ENCODE measurements around the gene FAM20A. TPM values are rescaled to one million over a fixed set of nuclear protein-coding genes. Genes with fewer than 3 reads are reported as not detected.

Gene FAM20A
- polyA plus RNA-seq, 3 donors, result 0.91 to 1.6 TPM; not detected in 1

DNA sequence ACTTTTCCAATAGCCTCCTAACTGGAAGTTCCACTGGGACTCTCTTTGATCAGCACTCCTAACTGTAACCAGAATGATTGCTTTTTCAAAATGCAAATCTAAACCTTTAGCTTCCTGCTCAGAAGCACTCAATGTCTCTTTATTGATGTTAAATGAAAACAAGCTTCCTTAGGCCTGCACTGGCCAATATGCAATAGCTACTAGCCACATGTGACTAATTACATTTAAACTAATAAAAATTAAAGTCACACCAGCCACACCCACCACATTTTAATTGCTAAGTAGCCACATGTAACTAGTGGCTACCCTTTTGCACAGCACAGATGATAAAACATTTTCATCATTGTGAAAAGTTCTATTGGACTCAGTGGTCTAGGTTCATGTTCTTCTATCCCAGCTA lies 31.8 kb downstream of the FAM20A start:
- Mint-ChIP-seq H3K9me3 (peaks cover 0 to 3% (median 0%) of the 10 kb centered on the region in 7 donors), H3K27ac (peak overlapping the region in 1 of 7 donors; percentile 7), H3K4me3 (no peak overlapping the region), H3K27me3 (ENCODE audit: low read depth in 3 of 3) (peaks cover 3 to 6% (median 5%) of the 10 kb centered on the region in 3 donors), H3K36me3 (peaks cover 0 to 4% of the 10 kb centered on the region in 2 donors), H3K4me1 (peaks cover 28% of the 10 kb centered on the region)
- H2AFZ ChIP-seq (ENCODE audit: insufficient read depth, low read depth, low read length, poor library complexity, severe bottlenecking), result no peak overlapping the region
- H3K79me2 ChIP-seq (ENCODE audit: insufficient read depth, low read length), result no peaks in the 10 kb centered on the region
- no peak overlapping the region for H3K4me3 ChIP-seq (replicated peaks in 1 of 3; ENCODE audit: low read depth in 2 of 3, low read length in 3 of 3)
- H3K27me3 ChIP-seq (ENCODE audit: control insufficient read depth in 2 of 2, insufficient read depth in 2 of 2, low read length in 2 of 2), result no peaks in the 10 kb centered on the region
- H3K27ac ChIP-seq (ENCODE audit: low read depth in 1 of 2, low read length in 2 of 2), result no peak overlapping the region
- H4K20me1 ChIP-seq (ENCODE audit: insufficient read depth, low read length), result no peaks in the 10 kb centered on the region
- no peaks in the 10 kb centered on the region for H3K36me3 ChIP-seq (replicated peaks in 1 of 2; ENCODE audit: control insufficient read depth in 1 of 2, insufficient read depth in 2 of 2, low read length in 2 of 2)
- no peak overlapping the region for H3K9ac ChIP-seq (ENCODE audit: insufficient read depth, low read length, poor library complexity, severe bottlenecking)
- H3K9me3 ChIP-seq (replicated peaks in 1 of 2; ENCODE audit: control insufficient read depth in 1 of 2, insufficient read depth in 1 of 2, low read length in 2 of 2), result no peaks in the 10 kb centered on the region
- no peak for DNase-seq
- peaks cover 8 to 14% of the 10 kb centered on the region in 2 donors for H3K4me1 ChIP-seq (ENCODE audit: control insufficient read depth in 1 of 2, insufficient read depth in 2 of 2, low read length in 2 of 2)
- intact Hi-C loops (cut with micrococcal nuclease), result loop anchor here (5.0 to 10.0 kb wide), 2 partner anchors 33 to 45 kb away; partner anchors contain the start of gene FAM20A (in 1 of the 2)
- no peak overlapping the region for H3K4me2 ChIP-seq (replicated peaks; ENCODE audit: extremely low read depth, low read length, poor library complexity, severe bottlenecking)
- TF ChIP-seq, protein P1, sequence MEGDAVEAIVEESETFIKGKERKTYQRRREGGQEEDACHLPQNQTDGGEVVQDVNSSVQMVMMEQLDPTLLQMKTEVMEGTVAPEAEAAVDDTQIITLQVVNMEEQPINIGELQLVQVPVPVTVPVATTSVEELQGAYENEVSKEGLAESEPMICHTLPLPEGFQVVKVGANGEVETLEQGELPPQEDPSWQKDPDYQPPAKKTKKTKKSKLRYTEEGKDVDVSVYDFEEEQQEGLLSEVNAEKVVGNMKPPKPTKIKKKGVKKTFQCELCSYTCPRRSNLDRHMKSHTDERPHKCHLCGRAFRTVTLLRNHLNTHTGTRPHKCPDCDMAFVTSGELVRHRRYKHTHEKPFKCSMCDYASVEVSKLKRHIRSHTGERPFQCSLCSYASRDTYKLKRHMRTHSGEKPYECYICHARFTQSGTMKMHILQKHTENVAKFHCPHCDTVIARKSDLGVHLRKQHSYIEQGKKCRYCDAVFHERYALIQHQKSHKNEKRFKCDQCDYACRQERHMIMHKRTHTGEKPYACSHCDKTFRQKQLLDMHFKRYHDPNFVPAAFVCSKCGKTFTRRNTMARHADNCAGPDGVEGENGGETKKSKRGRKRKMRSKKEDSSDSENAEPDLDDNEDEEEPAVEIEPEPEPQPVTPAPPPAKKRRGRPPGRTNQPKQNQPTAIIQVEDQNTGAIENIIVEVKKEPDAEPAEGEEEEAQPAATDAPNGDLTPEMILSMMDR (IDR thresholded peaks at IDR 0.05), result no peak

DNA sequence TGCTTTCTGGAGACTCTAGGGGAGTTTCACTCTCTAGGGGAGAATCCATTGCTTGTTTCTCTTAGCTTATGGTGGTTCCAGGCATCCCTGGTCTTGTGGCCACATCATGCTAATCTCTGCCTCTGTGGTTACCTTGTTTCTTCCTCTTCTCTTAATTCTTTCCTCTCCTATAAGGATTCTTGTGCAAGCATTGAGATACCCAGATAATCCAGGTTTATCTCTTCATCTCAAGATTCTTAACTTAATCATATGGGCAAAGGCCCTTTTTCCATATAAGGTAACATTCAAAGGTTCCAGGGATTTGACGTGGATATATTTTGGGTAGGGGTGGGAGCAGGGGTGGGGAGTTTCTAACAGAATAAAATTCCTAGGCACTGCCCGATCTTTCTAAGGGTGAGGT lies 32.6 kb downstream of the FAM20A start:
- Mint-ChIP-seq H3K27me3 (ENCODE audit: low read depth in 3 of 3) (peaks cover 5 to 6% (median 6%) of the 10 kb centered on the region in 3 donors), H3K27ac (no peak overlapping the region)
- no peaks in the 10 kb centered on the region for H3K27me3 ChIP-seq (ENCODE audit: control insufficient read depth in 2 of 2, insufficient read depth in 2 of 2, low read length in 2 of 2)

More for the DNA sequence above, 32.6 kb downstream of the FAM20A start:
- TF ChIP-seq, protein P1 (IDR thresholded peaks at IDR 0.05), result no peak
- Histone ChIP-seq H4K20me1 (ENCODE audit: insufficient read depth, low read length) (no peaks in the 10 kb centered on the region), H3K36me3 (replicated peaks in 1 of 2; ENCODE audit: control insufficient read depth in 1 of 2, insufficient read depth in 2 of 2, low read length in 2 of 2) (no peaks in the 10 kb centered on the region), H3K27ac (ENCODE audit: low read depth in 1 of 2, low read length in 2 of 2) (no peak overlapping the region), H3K4me3 (replicated peaks in 1 of 3; ENCODE audit: low read depth in 2 of 3, low read length in 3 of 3) (no peak overlapping the region), H3K4me1 (ENCODE audit: control insufficient read depth in 1 of 2, insufficient read depth in 2 of 2, low read length in 2 of 2) (peaks cover 8 to 14% of the 10 kb centered on the region in 2 donors), H2AFZ (ENCODE audit: insufficient read depth, low read depth, low read length, poor library complexity, severe bottlenecking) (no peak overlapping the region), H3K9ac (ENCODE audit: insufficient read depth, low read length, poor library complexity, severe bottlenecking) (no peak overlapping the region), H3K4me2 (replicated peaks; ENCODE audit: extremely low read depth, low read length, poor library complexity, severe bottlenecking) (no peak overlapping the region), H3K79me2 (ENCODE audit: insufficient read depth, low read length) (no peaks in the 10 kb centered on the region), H3K9me3 (replicated peaks in 1 of 2; ENCODE audit: control insufficient read depth in 1 of 2, insufficient read depth in 1 of 2, low read length in 2 of 2) (no peaks in the 10 kb centered on the region)
- intact Hi-C loops (cut with micrococcal nuclease), result loop anchor here (5.0 to 10.0 kb wide), 2 partner anchors 34 to 46 kb away; partner anchors contain the start of gene FAM20A (in 1 of the 2)
- WGBS (ENCODE audit: insufficient coverage), result no CpG with 5 or more reads among the region's 2 CpGs
- Mint-ChIP-seq H3K9me3 (peaks cover 0 to 3% (median 0%) of the 10 kb centered on the region in 7 donors), H3K36me3 (peaks cover 0 to 4% of the 10 kb centered on the region in 2 donors), H3K4me3 (no peak overlapping the region), H3K4me1 (peaks cover 28% of the 10 kb centered on the region)
- DNase-seq, result no peak

Measured in CD14-positive monocyte (primary cell).